Gastrocnemius medialis (tissue), 4 donors: ENCODE measurements around the gene KIF5A.

ENCODE experiments used
- POLR2A ChIP-seq, 2 donors: fragments of 450-650 bp; IDR thresholded peaks; one replicate each; pipeline ENCODE4 v1.6.1; 2017; ENCODE audit warnings: antibody characterized with exemption in 2 of 2, mild to moderate bottlenecking in 2 of 2, moderate library complexity in 2 of 2
- TF ChIP-seq, protein P1 (sequence below), 5 experiments: fragments of 450-650 bp in 3 of 5; fragments of 200-600 bp in 2 of 5; sonication (generic) in 2 of 5; IDR thresholded peaks in 4 of 5; conservative IDR thresholded peaks in 1 of 5; 1 replicate in 4 of 5; 2 replicates in 1 of 5; pipeline ENCODE4 v1.5.1; 2016 to 2019; ENCODE audit warnings: antibody characterized with exemption in 5 of 5, mild to moderate bottlenecking in 3 of 5, moderate library complexity in 3 of 5

DNA sequence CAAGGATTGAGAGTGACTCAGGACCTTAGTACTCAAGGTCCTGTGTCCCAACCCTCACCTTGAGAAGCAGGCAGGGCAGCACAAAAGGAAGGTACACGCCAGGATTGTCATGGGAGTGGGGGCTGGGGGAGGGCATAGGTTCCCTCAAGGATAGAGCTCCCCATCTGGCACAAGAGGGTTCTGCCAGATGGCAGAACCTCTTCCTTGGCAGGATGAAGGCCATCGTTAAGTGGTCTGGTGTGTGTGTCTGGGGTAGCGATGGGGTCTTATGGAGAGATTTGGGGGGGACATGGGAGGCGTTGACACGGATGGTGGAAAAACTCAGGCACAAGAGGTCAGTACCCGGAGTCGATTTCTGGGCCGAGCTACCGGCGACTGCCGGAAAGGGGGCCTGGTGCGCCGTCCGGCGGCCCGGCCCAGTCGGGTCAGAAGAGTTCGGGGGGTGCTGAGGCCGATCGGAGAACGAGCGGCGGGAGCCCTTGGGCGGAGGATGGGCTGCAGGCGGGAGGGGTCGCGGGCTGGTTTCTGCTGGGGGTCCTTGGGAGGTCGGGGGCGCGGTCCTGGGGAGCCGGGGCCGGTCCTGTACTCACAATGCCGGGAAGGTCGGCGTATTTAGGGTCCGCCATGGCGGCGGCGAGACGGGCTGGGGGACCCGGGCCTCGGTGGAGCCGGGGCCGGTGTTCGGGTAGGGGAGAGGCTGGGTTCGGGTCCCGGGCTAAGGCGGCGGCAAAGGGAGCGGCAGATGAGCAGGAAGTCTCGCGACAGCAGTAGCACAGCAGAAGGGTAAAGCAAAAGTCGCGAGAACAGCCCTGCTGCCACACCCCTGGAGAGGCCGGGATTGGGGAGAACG, 3.2 kb upstream of the KIF5A start, which contains the start of gene DCTN2:
- TF ChIP-seq, protein P1, sequence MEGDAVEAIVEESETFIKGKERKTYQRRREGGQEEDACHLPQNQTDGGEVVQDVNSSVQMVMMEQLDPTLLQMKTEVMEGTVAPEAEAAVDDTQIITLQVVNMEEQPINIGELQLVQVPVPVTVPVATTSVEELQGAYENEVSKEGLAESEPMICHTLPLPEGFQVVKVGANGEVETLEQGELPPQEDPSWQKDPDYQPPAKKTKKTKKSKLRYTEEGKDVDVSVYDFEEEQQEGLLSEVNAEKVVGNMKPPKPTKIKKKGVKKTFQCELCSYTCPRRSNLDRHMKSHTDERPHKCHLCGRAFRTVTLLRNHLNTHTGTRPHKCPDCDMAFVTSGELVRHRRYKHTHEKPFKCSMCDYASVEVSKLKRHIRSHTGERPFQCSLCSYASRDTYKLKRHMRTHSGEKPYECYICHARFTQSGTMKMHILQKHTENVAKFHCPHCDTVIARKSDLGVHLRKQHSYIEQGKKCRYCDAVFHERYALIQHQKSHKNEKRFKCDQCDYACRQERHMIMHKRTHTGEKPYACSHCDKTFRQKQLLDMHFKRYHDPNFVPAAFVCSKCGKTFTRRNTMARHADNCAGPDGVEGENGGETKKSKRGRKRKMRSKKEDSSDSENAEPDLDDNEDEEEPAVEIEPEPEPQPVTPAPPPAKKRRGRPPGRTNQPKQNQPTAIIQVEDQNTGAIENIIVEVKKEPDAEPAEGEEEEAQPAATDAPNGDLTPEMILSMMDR (IDR thresholded peaks at IDR 0.05 in 4 of 5, conservative IDR thresholded peaks at IDR 0.05 in 1 of 5) = peak in 1 of 5 experiments; percentile 11
- peak; percentile 48 to 57 for TF ChIP-seq POLR2A (IDR thresholded peaks at IDR 0.05)
